K562 (cell line): ENCODE data around the gene CHN2. TPM values are rescaled to one million over a fixed set of nuclear protein-coding genes. Genes with fewer than 3 reads are reported as not detected.

ENCODE experiments used
- AFF4 ChIP-seq: sonication (generic); formaldehyde crosslinking; IDR thresholded peaks from 2 replicates; pipeline ENCODE4 v1.8.0; 2023; ENCODE audit warnings: mild to moderate bottlenecking, missing genetic modification reagents
- CHAMP1 ChIP-seq: fragments of 450-650 bp; IDR thresholded peaks from 2 replicates; pipeline ENCODE4 v1.6.1; 2016; ENCODE audit warnings: mild to moderate bottlenecking
- HNRNPLL ChIP-seq: fragments of 200-400 bp; formaldehyde crosslinking; IDR thresholded peaks from 2 replicates; pipeline ENCODE4 v1.6.1; 2017; ENCODE audit warnings: low read length, low read depth, mild to moderate bottlenecking; ENCODE audit not compliant: poor library complexity, severe bottlenecking
- MNT ChIP-seq, 2 experiments: fragments of 450-650 bp; conservative IDR thresholded peaks; 2 replicates each; pipeline ENCODE4 v1.6.1; 2017; ENCODE audit warnings: mild to moderate bottlenecking in 2 of 2, moderate library complexity in 2 of 2
- NEUROD1 ChIP-seq: fragments of 150-350 bp; IDR thresholded peaks from 2 replicates; pipeline ENCODE4 v1.6.1; 2014; ENCODE audit warnings: borderline replicate concordance, low read length, low read depth; ENCODE audit not compliant: partially characterized antibody
- RAD51 ChIP-seq: fragments of 450-650 bp; IDR thresholded peaks from 2 replicates; pipeline ENCODE4 v1.7.1; 2016; ENCODE audit warnings: low read depth, mild to moderate bottlenecking, borderline replicate concordance
- ZBTB12 ChIP-seq: fragments of 250-450 bp; sonication (Bioruptor Pico); IDR thresholded peaks from 2 replicates; pipeline ENCODE4 v1.4.0; 2020
- ZFPM2 ChIP-seq: fragments of 250-450 bp; sonication (Bioruptor Pico); IDR thresholded peaks from 2 replicates; pipeline ENCODE4 v1.5.1; 2022; ENCODE audit warnings: mild to moderate bottlenecking
- ZNF707 ChIP-seq: fragments of 250-450 bp; sonication (Bioruptor Pico); conservative IDR thresholded peaks from 2 replicates; pipeline ENCODE4 v1.8.0; 2022; ENCODE audit warnings: inconsistent platforms, mild to moderate bottlenecking, moderate library complexity
- polyA plus RNA-seq, 8 experiments: library from polyadenylated mRNA; depleted of rRNA in 4 of 8; stranded (reverse) in 5 of 8; unstranded in 3 of 8; fragments of >200 nt; fragmentation: Nextera tagmentation in 2 of 8; fragmentation: Illumina TruSeq in 1 of 8; extraction: Ambion mirVana in 2 of 8; extraction: Trizol in 1 of 8; gene quantifications; 2 replicates each; pipeline versions ENCODE4 v1.2.1 to v1.2.3, GENCODE V29; 2011 to 2014; ENCODE audit warnings: inconsistent platforms in 1 of 8, missing spikeins in 1 of 8
- total RNA-seq, 7 experiments: library from RNA; depleted of rRNA in 6 of 7; stranded (reverse); fragments of >200 nt in 6 of 7; fragmentation: Illumina TruSeq in 2 of 7; extraction: Trizol in 2 of 7; gene quantifications; 2 replicates each; pipeline versions ENCODE4 v1.2.1 to v1.2.3, GENCODE V29; 2011 to 2021; ENCODE audit warnings: low replicate concordance in 1 of 7

Gene CHN2
- total and polyA plus RNA-seq, 9 of the 15 experiments (the other 6 are each of a cell fraction or from before 2014, with no cell fraction given) = 0.12 to 2.1 (median 0.31) TPM; not detected in 1

- no peak for TF ChIP-seq CHAMP1
- no peak for TF ChIP-seq ZNF707
- TF ChIP-seq MNT (conservative IDR thresholded peaks at IDR 0.05) = no peak
- no peak for TF ChIP-seq ZFPM2
- TF ChIP-seq AFF4 = no peak
- no peak for TF ChIP-seq NEUROD1
- no peak for TF ChIP-seq ZBTB12
- TF ChIP-seq RAD51 = no peak
- TF ChIP-seq HNRNPLL = no peak
These were observed 149.9 kb downstream of the CHN2 start (continued) for GRCh38 chr7:29344334-29344978.
